Spleen (tissue), 7 donors: ENCODE data around the gene GAB2.

Experiments
- CTCF ChIP-seq, 11 experiments: fragments of 200-600 bp in 7 of 11; fragments of 450-650 bp in 4 of 11; sonication (generic) in 4 of 11; IDR thresholded peaks in 8 of 11; conservative IDR thresholded peaks in 3 of 11; 1 replicate in 7 of 11; 2 replicates in 4 of 11; pipeline versions ENCODE4 v1.4.0 to v1.8.0; 2016 to 2021; ENCODE audit warnings: antibody characterized with exemption in 11 of 11, inconsistent platforms in 4 of 11, mild to moderate bottlenecking in 1 of 11
- POLR2A ChIP-seq, 3 donors: fragments of 450-650 bp; IDR thresholded peaks; one replicate each; pipeline ENCODE4 v1.5.1; 2017; ENCODE audit warnings: antibody characterized with exemption in 3 of 3, mild to moderate bottlenecking in 1 of 3
- POLR2AphosphoS5 ChIP-seq, 3 donors: sonication (generic); formaldehyde crosslinking; IDR thresholded peaks; one replicate each; pipeline ENCODE4 v1.5.1; 2017; ENCODE audit warnings: antibody characterized with exemption in 3 of 3
- donor health status: DM: no; HTN: no; CAD: no; lungs with moderate emphysema.
- donor health status: DM: no; HTN: no; CAD: no.
- donor health status: DM: no; HTN: no; CAD: no.

GRCh38 chr11:78299000-78299710 lies 118.5 kb downstream of the GAB2 start:
- TF ChIP-seq CTCF (IDR thresholded peaks at IDR 0.05 in 8 of 11, conservative IDR thresholded peaks at IDR 0.05 in 3 of 11) (no peak), POLR2A (IDR thresholded peaks at IDR 0.05) (no peak), POLR2AphosphoS5 (IDR thresholded peaks at IDR 0.05) (no peak)
